Tibial artery (tissue), 4 donors: ENCODE measurements around the gene AHR.

Source experiments
- DNase-seq, 2 donors: peaks; one replicate each; pipeline ENCODE4 v3.0.0-alpha.2; 2019
- H3K27ac ChIP-seq, 2 donors: fragments of 200-600 bp; sonication (generic) in 1 of 2; 1 replicate in 1 of 2; 2 replicates in 1 of 2; pipeline ENCODE4 v1.5.1; 2018 to 2019; ENCODE audit warnings: mild to moderate bottlenecking in 1 of 2
- H3K27me3 ChIP-seq, 2 donors: fragments of 200-600 bp; sonication (generic) in 1 of 2; one replicate each; pipeline versions ENCODE4 v1.5.1 to v1.6.0; 2016 to 2019
- H3K36me3 ChIP-seq, 3 donors: fragments of 200-600 bp; sonication (generic) in 2 of 3; one replicate each; pipeline ENCODE4 v1.5.1; 2016 to 2019; ENCODE audit warnings: mild to moderate bottlenecking in 2 of 3
- H3K4me1 ChIP-seq, 4 donors: fragments of 200-600 bp; sonication (generic) in 2 of 4; 1 replicate in 3 of 4; 2 replicates in 1 of 4; pipeline ENCODE4 v1.5.1; 2016 to 2019
- H3K4me3 ChIP-seq, 2 donors: fragments of 200-600 bp; sonication (generic) in 1 of 2; 1 replicate in 1 of 2; 2 replicates in 1 of 2; pipeline ENCODE4 v1.5.1; 2018 to 2019; ENCODE audit warnings: mild to moderate bottlenecking in 2 of 2
- H3K9me3 ChIP-seq, 3 donors: fragments of 200-600 bp; sonication (generic) in 1 of 3; one replicate each; pipeline ENCODE4 v1.5.1; 2016 to 2019
- intact Hi-C: fragments of 100-400 bp; cut with DNase I; formaldehyde crosslinking; loops from one replicate; pipeline ENCODE4 v1.15.0; 2023; ENCODE audit warnings: low total_unique reads
- TF ChIP-seq, protein P1 (sequence below), 2 experiments: fragments of 200-600 bp in 1 of 2; fragments of 450-650 bp in 1 of 2; IDR thresholded peaks; one replicate each; pipeline ENCODE4 v1.5.1; 2017 to 2019; ENCODE audit warnings: antibody characterized with exemption in 2 of 2, mild to moderate bottlenecking in 1 of 2, moderate library complexity in 1 of 2

The AHR gene

DNA sequence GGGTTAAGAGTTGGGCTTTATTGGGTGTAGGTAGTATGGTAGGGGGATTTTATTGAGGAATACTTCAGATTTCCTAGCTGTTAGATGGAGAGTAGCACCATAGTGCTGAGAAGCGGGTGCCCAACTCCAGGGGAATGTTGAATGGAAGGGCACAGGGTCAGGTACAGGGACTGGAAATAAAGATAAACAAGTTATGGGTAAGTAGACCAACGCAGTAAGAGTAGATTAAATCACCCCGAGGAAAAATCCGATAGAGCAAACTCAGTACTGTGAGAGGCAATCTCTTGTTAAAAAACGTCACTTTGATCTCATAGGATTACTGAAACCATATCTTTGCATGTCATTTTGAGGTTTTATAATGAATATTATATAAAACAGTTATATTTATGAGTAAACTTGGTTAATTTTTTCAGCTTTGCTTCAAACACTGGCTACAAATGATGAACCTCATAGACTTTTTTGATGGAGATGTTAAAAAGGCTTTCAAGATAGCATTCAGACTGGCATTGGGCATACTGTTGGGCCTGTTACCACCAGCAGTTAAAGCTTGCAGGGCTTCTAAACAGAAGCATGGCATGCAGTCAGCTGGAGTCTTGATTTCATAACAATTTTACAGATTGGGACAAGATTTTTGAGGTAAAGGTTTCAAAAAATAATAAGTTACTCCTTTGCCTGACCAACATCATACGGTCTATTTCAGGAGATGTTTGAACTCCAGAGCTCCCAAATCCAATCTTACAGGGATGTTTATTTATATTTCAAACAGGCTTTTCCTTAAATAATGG lies 7.1 kb downstream of the AHR start:
- no peaks in the 10 kb centered on the region for H3K9me3 ChIP-seq
- DNase-seq, result no peak
- TF ChIP-seq, protein P1, sequence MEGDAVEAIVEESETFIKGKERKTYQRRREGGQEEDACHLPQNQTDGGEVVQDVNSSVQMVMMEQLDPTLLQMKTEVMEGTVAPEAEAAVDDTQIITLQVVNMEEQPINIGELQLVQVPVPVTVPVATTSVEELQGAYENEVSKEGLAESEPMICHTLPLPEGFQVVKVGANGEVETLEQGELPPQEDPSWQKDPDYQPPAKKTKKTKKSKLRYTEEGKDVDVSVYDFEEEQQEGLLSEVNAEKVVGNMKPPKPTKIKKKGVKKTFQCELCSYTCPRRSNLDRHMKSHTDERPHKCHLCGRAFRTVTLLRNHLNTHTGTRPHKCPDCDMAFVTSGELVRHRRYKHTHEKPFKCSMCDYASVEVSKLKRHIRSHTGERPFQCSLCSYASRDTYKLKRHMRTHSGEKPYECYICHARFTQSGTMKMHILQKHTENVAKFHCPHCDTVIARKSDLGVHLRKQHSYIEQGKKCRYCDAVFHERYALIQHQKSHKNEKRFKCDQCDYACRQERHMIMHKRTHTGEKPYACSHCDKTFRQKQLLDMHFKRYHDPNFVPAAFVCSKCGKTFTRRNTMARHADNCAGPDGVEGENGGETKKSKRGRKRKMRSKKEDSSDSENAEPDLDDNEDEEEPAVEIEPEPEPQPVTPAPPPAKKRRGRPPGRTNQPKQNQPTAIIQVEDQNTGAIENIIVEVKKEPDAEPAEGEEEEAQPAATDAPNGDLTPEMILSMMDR (IDR thresholded peaks at IDR 0.05), result no peak
- H3K4me3 ChIP-seq, result no peak overlapping the region
- no peaks in the 10 kb centered on the region for H3K27me3 ChIP-seq
- H3K36me3 ChIP-seq, result peaks cover 4 to 8% (median 6%) of the 10 kb centered on the region in 3 donors
- H3K4me1 ChIP-seq, result peaks cover 0 to 94% (median 45%) of the 10 kb centered on the region in 4 donors
- intact Hi-C loops, result no loop called here
- H3K27ac ChIP-seq, result peak overlapping the region; percentile 23 to 99

DNA sequence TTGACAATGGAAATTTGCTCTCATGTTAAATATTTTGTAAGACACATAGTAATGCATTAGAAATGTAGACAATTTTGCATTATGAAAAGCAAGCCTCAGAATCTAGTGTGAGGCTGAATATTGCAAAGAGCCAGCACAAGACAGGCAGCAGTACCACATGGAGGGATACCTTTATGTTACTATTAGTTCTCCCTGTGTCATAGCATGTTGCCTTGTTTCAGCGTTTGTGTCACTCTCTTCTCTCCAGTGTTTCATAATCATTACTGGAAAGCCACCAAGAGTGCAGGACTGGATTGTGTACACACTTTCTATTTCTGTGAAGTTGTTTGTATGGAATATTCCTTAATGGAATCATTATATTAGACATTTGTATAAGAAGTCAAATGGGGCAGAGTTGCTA lies 8.5 kb downstream of the AHR start:
- intact Hi-C loops, result no loop called here

DNA sequence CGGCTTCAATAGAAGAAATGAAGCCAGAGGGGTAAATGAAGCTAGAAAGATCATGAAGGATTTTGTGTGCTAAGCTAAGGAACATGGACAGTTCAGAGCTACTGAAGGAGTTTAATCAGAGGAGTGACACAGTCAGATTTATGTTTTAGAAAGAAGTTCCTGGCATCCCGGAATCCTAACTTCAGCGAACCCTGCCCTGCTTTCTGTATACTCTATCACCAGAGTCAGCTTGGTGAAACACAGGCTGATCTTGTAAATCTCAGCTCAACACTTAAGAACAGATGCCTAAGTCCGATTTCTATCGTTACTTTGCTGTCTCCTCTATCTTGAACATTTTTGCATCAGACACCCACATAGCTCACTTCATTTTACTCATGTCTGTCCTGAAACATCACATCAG lies 9.1 kb downstream of the AHR start:
- Histone ChIP-seq H3K9me3 (no peaks in the 10 kb centered on the region), H3K27ac (peak overlapping the region; percentile 23 to 99), H3K4me3 (peak overlapping the region in 1 of 2 donors; percentile 1), H3K36me3 (peaks cover 4 to 22% (median 9%) of the 10 kb centered on the region in 3 donors), H3K4me1 (peaks cover 0 to 74% (median 45%) of the 10 kb centered on the region in 4 donors), H3K27me3 (no peaks in the 10 kb centered on the region)
- intact Hi-C loops, result no loop called here
- TF ChIP-seq, protein P1 (IDR thresholded peaks at IDR 0.05), result no peak
- DNase-seq, result no peak

More for the DNA sequence above, 8.5 kb downstream of the AHR start:
- Histone ChIP-seq H3K36me3 (peaks cover 4 to 22% (median 8%) of the 10 kb centered on the region in 3 donors), H3K27ac (peak overlapping the region; percentile 23 to 99), H3K9me3 (no peaks in the 10 kb centered on the region), H3K4me1 (peaks cover 0 to 80% (median 45%) of the 10 kb centered on the region in 4 donors), H3K4me3 (peak overlapping the region in 1 of 2 donors; percentile 1), H3K27me3 (no peaks in the 10 kb centered on the region)
- DNase-seq, result no peak
- TF ChIP-seq, protein P1 (IDR thresholded peaks at IDR 0.05), result no peak

DNA sequence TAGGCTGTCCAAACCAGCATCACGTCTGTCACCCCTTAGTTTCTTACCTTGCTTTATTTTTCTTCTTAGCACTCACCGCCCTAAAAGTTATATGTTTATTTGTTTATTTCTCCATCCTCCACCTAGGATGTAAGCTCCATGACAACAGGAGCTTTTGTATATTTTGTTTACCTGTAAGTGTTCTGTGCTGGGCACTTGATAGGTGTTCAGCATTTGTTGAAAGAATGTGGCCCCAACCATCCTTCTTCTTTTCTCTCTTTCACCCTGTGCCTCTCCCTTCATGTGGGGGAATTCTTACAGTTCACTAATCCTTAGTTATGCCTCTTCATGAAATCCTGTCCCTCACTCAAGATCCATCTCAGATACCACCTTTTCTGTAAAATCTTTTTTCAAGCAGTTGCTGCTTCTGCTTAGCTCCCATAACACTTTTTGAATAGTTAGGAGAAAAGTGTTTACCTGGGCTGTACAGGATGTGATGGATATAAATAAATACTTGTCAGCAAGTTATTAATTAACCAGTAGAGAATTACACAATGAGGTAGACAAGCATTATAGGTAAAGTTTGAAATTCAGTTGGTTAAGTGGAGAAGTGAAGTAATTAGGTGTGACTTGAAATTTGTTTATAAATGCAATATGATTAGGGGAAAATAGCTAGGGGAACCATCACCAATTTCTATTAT lies 9.7 kb downstream of the AHR start:
- intact Hi-C loops, result no loop called here
- H3K9me3 ChIP-seq, result no peaks in the 10 kb centered on the region
- peak overlapping the region in 1 of 2 donors; percentile 1 for H3K4me3 ChIP-seq
- no peaks in the 10 kb centered on the region for H3K27me3 ChIP-seq
- H3K27ac ChIP-seq, result peak overlapping the region; percentile 23 to 99
- peaks cover 0 to 70% (median 45%) of the 10 kb centered on the region in 4 donors for H3K4me1 ChIP-seq
- TF ChIP-seq, protein P1 (IDR thresholded peaks at IDR 0.05), result no peak
- H3K36me3 ChIP-seq, result peaks cover 4 to 22% (median 11%) of the 10 kb centered on the region in 3 donors
- DNase-seq, result no peak

DNA sequence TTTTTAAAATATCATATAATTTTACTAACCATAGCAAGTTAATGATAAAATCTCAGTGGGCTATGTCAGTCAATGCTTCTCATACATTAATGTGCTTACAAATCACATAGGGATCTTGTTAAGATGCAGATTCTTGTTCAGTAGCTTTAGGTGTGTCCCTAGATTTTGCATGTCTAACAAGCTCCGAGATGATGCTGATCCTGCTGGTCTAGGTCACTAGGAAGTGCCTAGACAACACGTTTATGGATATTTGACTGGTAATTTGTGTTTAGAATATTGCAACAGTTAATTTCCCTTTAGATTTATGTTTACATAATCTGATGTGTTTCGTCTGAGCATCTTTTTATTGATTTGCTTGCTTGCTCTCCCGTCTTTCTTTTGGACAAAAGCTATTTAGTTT lies 12.7 kb downstream of the AHR start:
- Histone ChIP-seq H3K36me3 (peaks cover 4 to 22% (median 11%) of the 10 kb centered on the region in 3 donors), H3K27me3 (no peaks in the 10 kb centered on the region), H3K4me1 (peaks cover 0 to 48% (median 29%) of the 10 kb centered on the region in 4 donors), H3K9me3 (no peaks in the 10 kb centered on the region), H3K27ac (no peak overlapping the region), H3K4me3 (no peak overlapping the region)
- DNase-seq, result no peak
- intact Hi-C loops, result no loop called here
- TF ChIP-seq, protein P1 (IDR thresholded peaks at IDR 0.05), result no peak
